HepG2 (cell line): Measurements from ENCODE around the gene ZNF22. TPM values are rescaled to one million over a fixed set of nuclear protein-coding genes. Genes with fewer than 3 reads are reported as not detected.

Experiments used
- ARNT ChIP-seq: fragments of 450-650 bp; IDR thresholded peaks from 2 replicates; pipeline ENCODE4 v1.6.1; 2017
- ATF2 ChIP-seq: sonication (generic); formaldehyde crosslinking; IDR thresholded peaks from 2 replicates; pipeline ENCODE4 v1.4.0; 2020; ENCODE audit warnings: missing genetic modification reagents
- CHD4 ChIP-seq: fragments of 200-600 bp; sonication (generic); IDR thresholded peaks from 2 replicates; pipeline ENCODE4 v1.7.0; 2017; ENCODE audit warnings: mild to moderate bottlenecking, low read length, borderline replicate concordance
- CSRNP2 ChIP-seq: sonication (generic); formaldehyde crosslinking; conservative IDR thresholded peaks from 2 replicates; pipeline ENCODE4 v1.8.0; 2022; ENCODE audit warnings: low read depth, missing genetic modification reagents
- DMAP1 ChIP-seq: IDR thresholded peaks from 2 replicates; pipeline ENCODE4 v1.6.1; 2016
- GABPB1 ChIP-seq: IDR thresholded peaks from 2 replicates; pipeline ENCODE4 v1.6.1; 2016; ENCODE audit warnings: mild to moderate bottlenecking, missing genetic modification reagents, moderate library complexity, missing compliant biosample characterization
- GZF1 ChIP-seq: sonication (generic); formaldehyde crosslinking; IDR thresholded peaks from 2 replicates; pipeline ENCODE4 v1.5.1; 2020; ENCODE audit warnings: mild to moderate bottlenecking, missing genetic modification reagents
- HOXA3 ChIP-seq: sonication (generic); formaldehyde crosslinking; IDR thresholded peaks from 2 replicates; pipeline ENCODE4 v1.5.0; 2020; ENCODE audit warnings: missing genetic modification reagents
- IRF2 ChIP-seq: IDR thresholded peaks from 2 replicates; pipeline ENCODE4 v1.6.1; 2018; ENCODE audit warnings: missing genetic modification reagents, missing compliant biosample characterization
- JDP2 ChIP-seq: sonication (generic); formaldehyde crosslinking; IDR thresholded peaks from 2 replicates; pipeline ENCODE4 v1.8.1; 2022; ENCODE audit warnings: missing genetic modification reagents, borderline replicate concordance
- PHB2 ChIP-seq: fragments of 450-650 bp; IDR thresholded peaks from 2 replicates; pipeline ENCODE4 v1.6.1; 2018; ENCODE audit not compliant: partially characterized antibody
- RFX3 ChIP-seq: IDR thresholded peaks from 2 replicates; pipeline ENCODE4 v1.6.1; 2016; ENCODE audit warnings: missing biosample characterization, missing genetic modification reagents
- TRIM24 ChIP-seq: sonication (generic); formaldehyde crosslinking; IDR thresholded peaks from 2 replicates; pipeline ENCODE4 v1.8.0; 2022; ENCODE audit warnings: mild to moderate bottlenecking, missing genetic modification reagents
- U2AF1 ChIP-seq: fragments of 200-400 bp; formaldehyde crosslinking; optimal IDR thresholded peaks from 2 replicates; pipeline ENCODE3; 2017; ENCODE audit warnings: mild to moderate bottlenecking, low read depth, low read length
- ZFP37 ChIP-seq: sonication (generic); formaldehyde crosslinking; IDR thresholded peaks from 2 replicates; pipeline ENCODE4 v1.4.0; 2020; ENCODE audit warnings: missing genetic modification reagents, borderline replicate concordance
- ZNF17 ChIP-seq: sonication (generic); formaldehyde crosslinking; IDR thresholded peaks from 2 replicates; pipeline ENCODE4 v1.5.0; 2020; ENCODE audit warnings: mild to moderate bottlenecking, missing genetic modification reagents
- ZNF253 ChIP-seq: sonication (generic); formaldehyde crosslinking; IDR thresholded peaks from 2 replicates; pipeline ENCODE4 v1.8.0; 2022; ENCODE audit warnings: mild to moderate bottlenecking, missing genetic modification reagents, borderline replicate concordance
- ZNF44 ChIP-seq: sonication (generic); formaldehyde crosslinking; IDR thresholded peaks from 2 replicates; pipeline ENCODE4 v1.5.1; 2020; ENCODE audit warnings: mild to moderate bottlenecking, missing genetic modification reagents
- ZNF446 ChIP-seq: sonication (generic); formaldehyde crosslinking; IDR thresholded peaks from 2 replicates; pipeline ENCODE4 v1.5.0; 2020; ENCODE audit warnings: mild to moderate bottlenecking, missing genetic modification reagents
- ZNF557 ChIP-seq: sonication (generic); formaldehyde crosslinking; IDR thresholded peaks from 2 replicates; pipeline ENCODE4 v1.4.0; 2020; ENCODE audit warnings: missing genetic modification reagents
- ZNF605 ChIP-seq: sonication (generic); formaldehyde crosslinking; IDR thresholded peaks from 2 replicates; pipeline ENCODE4 v1.8.0; 2022; ENCODE audit warnings: mild to moderate bottlenecking, missing genetic modification reagents
- ZNF780A ChIP-seq: sonication (generic); formaldehyde crosslinking; IDR thresholded peaks from 2 replicates; pipeline ENCODE4 v1.8.0; 2022; ENCODE audit warnings: mild to moderate bottlenecking, missing genetic modification reagents, moderate library complexity
- ZSCAN21 ChIP-seq: sonication (generic); formaldehyde crosslinking; IDR thresholded peaks from 2 replicates; pipeline ENCODE4 v1.8.0; 2022; ENCODE audit warnings: mild to moderate bottlenecking, missing genetic modification reagents, moderate library complexity, borderline replicate concordance
- ZSCAN29 ChIP-seq: sonication (generic); formaldehyde crosslinking; conservative IDR thresholded peaks from 2 replicates; pipeline ENCODE4 v1.4.0; 2020; ENCODE audit warnings: mild to moderate bottlenecking, missing genetic modification reagents
- polyA plus RNA-seq, 8 experiments: library from polyadenylated mRNA; depleted of rRNA in 3 of 8; stranded (reverse) in 7 of 8; unstranded in 1 of 8; fragments of >200 nt; fragmentation: Illumina TruSeq in 4 of 8; extraction: Trizol in 4 of 8; gene quantifications; 2 replicates each; pipeline versions ENCODE4 v1.2.1 to v1.2.3, GENCODE V29; 2011 to 2016; ENCODE audit warnings: low read depth in 4 of 8, missing spikeins in 1 of 8, mixed read lengths in 1 of 8; ENCODE audit not compliant: insufficient read depth in 1 of 8
- total RNA-seq, 5 experiments: library from RNA; depleted of rRNA; stranded (reverse); fragments of >200 nt; fragmentation: Illumina TruSeq; extraction: Trizol; gene quantifications; 2 replicates each; pipeline ENCODE4 v1.2.3, GENCODE V29; 2016; ENCODE audit warnings: low read depth in 1 of 5
- TF ChIP-seq, protein P1 (sequence below): sonication (generic); formaldehyde crosslinking; IDR thresholded peaks from 2 replicates; pipeline ENCODE4 v1.4.0; 2020; ENCODE audit warnings: low read depth, mild to moderate bottlenecking, missing genetic modification reagents
- TF ChIP-seq, protein P2 (sequence below): sonication (generic); IDR thresholded peaks from 2 replicates; pipeline ENCODE4 v1.6.1; 2016; ENCODE audit warnings: low read depth, borderline replicate concordance

The ZNF22 gene
- total and polyA plus RNA-seq, 2 of the 13 experiments (the other 11 are each of a cell fraction or from before 2014, with no cell fraction given), result 0.40 to 1.3 TPM

DNA sequence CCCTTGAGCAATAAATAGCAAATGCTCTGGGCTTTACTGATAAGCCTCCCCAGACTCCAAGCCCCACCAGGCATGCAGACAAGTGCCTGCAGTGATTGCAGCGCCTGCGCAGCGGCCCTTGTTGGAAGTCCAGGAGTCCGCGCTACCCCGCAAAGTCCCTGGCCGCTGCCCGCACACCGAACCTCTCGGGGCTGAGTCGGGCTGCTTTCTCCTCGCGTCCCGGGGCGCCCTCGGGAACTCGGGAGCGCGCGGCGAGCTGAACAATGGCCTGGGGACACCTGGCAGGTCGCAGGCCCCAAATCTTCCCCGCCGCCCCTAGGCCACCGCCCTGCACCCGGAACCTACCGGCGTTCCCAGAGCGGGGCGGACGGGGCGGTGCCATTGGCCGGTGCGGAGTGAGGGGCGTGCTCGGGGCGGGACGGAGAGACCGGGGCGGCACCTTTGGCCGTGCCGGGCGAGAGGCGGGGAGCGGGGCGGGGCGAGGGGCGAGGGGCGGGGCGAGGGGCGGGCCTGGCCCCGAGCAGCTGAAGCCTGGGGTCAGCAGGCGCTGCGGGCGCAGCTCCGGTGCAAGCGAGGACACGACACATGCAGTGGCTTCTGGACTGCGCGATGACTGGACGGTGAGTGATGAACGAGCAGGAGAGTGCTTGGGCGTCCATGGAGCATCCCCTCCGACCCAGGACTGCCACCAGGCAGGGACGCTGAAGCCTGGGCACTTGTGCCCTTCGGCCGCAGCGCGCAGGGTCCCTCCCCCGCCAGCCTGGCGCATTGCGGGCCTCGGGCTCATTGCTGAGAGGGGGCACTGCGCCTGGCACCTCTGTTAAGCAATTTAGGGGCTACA lies 41.3 kb upstream of the ZNF22 start, which contains the start of gene RASSF4 (continued):
- TF ChIP-seq ZNF557, result no peak
- TF ChIP-seq, protein P1, sequence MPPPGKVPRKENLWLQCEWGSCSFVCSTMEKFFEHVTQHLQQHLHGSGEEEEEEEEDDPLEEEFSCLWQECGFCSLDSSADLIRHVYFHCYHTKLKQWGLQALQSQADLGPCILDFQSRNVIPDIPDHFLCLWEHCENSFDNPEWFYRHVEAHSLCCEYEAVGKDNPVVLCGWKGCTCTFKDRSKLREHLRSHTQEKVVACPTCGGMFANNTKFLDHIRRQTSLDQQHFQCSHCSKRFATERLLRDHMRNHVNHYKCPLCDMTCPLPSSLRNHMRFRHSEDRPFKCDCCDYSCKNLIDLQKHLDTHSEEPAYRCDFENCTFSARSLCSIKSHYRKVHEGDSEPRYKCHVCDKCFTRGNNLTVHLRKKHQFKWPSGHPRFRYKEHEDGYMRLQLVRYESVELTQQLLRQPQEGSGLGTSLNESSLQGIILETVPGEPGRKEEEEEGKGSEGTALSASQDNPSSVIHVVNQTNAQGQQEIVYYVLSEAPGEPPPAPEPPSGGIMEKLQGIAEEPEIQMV (CRISPR knock-in tag), result peak; percentile 48; the same call in 1 of the 2 replicates
- TF ChIP-seq ZFP37 (CRISPR knock-in tag), result no peak; the same call in 1 of the 2 replicates
- TF ChIP-seq ZNF446 (CRISPR knock-in tag), result no peak
- peak; percentile 49; the same call in 1 of the 2 replicates for TF ChIP-seq HOXA3 (CRISPR knock-in tag)
- TF ChIP-seq ATF2 (CRISPR knock-in tag), result no peak
- TF ChIP-seq IRF2, result no peak
- no peak for TF ChIP-seq ZNF253 (CRISPR knock-in tag)
- no peak for TF ChIP-seq PHB2
- TF ChIP-seq ZNF780A, result no peak
- TF ChIP-seq CHD4, result no peak
- TF ChIP-seq GABPB1, result peak; percentile 82
- no peak for TF ChIP-seq U2AF1
- no peak for TF ChIP-seq TRIM24 (CRISPR knock-in tag)
- no peak for TF ChIP-seq ARNT
- no peak for TF ChIP-seq ZNF17 (CRISPR knock-in tag)
- no peak for TF ChIP-seq ZNF44 (CRISPR knock-in tag)
- peak; percentile 87; the same call in 1 of the 2 replicates for TF ChIP-seq ZNF605 (CRISPR knock-in tag)
- no peak for TF ChIP-seq RFX3
- no peak for TF ChIP-seq ZSCAN21 (CRISPR knock-in tag)
- TF ChIP-seq GZF1 (CRISPR knock-in tag), result 0 out of 2 replicates have a peak, but pooled peaks have one; percentile 15
- TF ChIP-seq, protein P2, sequence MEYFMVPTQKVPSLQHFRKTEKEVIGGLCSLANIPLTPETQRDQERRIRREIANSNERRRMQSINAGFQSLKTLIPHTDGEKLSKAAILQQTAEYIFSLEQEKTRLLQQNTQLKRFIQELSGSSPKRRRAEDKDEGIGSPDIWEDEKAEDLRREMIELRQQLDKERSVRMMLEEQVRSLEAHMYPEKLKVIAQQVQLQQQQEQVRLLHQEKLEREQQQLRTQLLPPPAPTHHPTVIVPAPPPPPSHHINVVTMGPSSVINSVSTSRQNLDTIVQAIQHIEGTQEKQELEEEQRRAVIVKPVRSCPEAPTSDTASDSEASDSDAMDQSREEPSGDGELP, result peak; percentile 90; the same call in 1 of the 2 replicates
- TF ChIP-seq ZSCAN29, result no peak
- TF ChIP-seq CSRNP2 (CRISPR knock-in tag), result no peak
- peak; percentile 72; the same call in 1 of the 2 replicates for TF ChIP-seq DMAP1 (CRISPR knock-in tag)
- TF ChIP-seq JDP2 (CRISPR knock-in tag), result no peak; the same call in 1 of the 2 replicates
